HG03558 (cell line): ENCODE data around the gene NINJ1.
"Not testable (repeated sequence)": the region's sequence is repeated elsewhere in the genome, so short reads cannot be mapped to it uniquely, and the experiment has no call there.

Source experiments
- ATAC-seq: cut with Tn5 transposase; IDR thresholded peaks from one replicate; pipeline ENCODE4 v1.9.1; 2021; ENCODE audit warnings: moderate number of reproducible peaks; ENCODE audit not compliant: unreplicated experiment; ENCODE audit errors: extremely low read depth

Gene NINJ1

GRCh38 chr9:93161786-93162562 is 27.9 kb upstream of the NINJ1 start:
- ATAC-seq = no peak

GRCh38 chr9:93159601-93160471 is 25.8 kb upstream of the NINJ1 start:
- ATAC-seq = no peak

DNA sequence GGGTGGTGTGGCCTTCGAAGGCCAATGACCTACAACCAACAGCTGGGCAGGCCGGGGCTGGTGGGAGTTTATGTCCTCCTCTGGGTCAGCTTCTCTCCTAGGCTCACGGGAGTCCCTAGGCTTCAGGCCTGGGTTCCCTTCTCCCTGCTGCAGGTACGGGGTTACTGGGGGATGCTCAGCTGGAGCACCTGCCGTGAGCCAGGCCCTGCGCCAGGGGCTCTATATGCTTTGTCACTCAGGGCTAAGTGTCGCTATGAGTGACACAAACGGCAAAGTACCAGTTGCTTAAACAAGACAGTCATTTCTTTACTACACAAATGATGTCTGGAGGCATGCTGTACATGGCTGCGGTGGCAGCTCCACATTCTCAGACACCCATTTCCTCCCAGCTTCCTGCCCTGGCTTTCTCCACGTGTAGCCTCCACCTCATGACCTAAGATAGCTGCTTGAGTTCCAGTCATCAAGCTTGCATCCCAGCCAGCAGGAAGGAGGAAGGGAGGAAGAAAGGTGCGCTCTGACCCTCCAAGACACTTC is 22.5 kb upstream of the NINJ1 start:
- ATAC-seq = no peak

GRCh38 chr9:93155716-93156474 is 21.8 kb upstream of the NINJ1 start:
- no peak for ATAC-seq

DNA sequence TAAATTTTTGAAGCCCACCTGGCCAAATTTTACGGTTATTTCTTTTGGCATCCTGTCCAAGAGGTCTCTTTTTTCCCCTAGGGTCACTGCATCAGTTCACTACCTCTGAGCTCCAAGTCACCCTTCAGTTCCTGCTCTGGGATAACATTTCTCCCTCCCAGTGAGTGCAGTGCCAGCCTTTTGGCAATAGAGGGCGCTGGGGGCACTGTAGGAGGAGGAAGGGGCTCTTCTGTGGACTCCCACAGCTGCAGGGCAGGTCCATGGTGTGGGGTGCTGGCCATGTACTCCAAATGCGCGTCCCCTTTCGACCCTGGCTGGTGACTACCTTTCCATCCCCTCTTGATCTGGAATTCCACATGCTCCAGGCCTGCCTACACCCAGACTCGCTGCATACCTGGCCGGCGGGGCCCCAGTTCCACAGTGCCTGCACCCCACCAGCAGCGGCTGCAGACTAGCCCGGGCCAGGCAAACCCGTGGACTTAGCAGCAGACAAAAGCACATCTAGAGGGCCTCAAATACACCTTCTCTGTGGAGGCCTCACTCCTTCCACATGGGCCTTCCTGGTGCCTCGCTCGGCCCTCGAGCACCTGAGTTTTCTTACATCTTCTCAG is 20.3 kb upstream of the NINJ1 start:
- no peak for ATAC-seq

DNA sequence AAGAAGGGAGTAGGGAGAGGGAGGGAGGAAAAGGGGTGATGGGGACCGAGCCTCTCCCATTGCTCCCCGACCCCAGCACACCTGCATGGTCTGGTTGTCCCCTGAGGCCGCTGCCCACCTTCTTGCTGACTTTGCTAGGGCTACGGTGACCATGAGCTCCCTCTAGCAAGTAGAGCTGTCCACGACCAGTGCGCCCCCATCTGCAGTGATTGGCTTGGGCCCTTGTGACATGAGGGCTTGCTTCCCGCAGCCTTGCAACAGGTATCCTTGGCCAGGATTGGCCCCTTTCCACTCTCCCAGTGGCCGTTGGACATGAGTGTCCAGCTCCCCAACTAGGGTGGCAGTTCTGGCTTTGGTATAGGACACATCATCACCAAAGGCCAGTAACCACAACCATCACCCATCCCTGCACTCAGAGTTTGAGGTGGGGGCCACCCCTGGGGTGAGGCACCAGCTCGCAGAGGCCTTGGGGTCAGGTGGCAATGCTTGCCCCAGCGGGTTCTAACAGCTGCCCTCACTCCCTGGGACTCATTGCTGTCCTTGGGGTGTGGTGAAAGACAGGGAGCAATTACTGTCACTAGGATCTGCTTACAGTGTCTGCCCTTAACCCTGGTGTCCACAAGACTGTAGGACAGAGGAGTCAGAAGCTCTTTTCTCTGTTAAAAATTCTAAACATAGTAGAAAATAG is 17.2 kb upstream of the NINJ1 start:
- no peak for ATAC-seq

GRCh38 chr9:93149361-93149760 is 15.3 kb upstream of the NINJ1 start:
- no peak for ATAC-seq

- no peak for ATAC-seq
These were observed 14.7 kb upstream of the NINJ1 start for GRCh38 chr9:93148721-93149120.

DNA sequence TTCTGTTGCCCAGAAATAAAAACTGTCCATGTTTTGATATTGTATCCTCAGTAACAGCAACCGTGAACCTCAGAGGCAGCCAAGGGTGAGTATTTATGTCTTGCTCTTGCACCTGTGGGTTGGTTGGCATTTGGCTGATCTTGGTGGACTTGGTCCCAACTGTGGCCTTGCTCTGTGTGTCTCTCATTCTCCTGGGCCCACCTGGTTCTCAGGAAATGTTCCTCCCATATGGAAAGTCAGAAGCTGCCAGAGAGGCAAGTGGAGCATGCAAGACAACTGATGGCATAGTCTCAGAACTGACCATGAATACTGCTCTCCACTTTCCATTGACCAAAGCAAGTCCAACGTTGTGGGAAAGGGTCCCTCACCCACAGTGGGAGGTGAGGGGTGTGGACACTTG is 13.6 kb upstream of the NINJ1 start:
- no peak for ATAC-seq

GRCh38 chr9:93146696-93147095 is 12.6 kb upstream of the NINJ1 start:
- ATAC-seq = not testable (repeated sequence)

DNA sequence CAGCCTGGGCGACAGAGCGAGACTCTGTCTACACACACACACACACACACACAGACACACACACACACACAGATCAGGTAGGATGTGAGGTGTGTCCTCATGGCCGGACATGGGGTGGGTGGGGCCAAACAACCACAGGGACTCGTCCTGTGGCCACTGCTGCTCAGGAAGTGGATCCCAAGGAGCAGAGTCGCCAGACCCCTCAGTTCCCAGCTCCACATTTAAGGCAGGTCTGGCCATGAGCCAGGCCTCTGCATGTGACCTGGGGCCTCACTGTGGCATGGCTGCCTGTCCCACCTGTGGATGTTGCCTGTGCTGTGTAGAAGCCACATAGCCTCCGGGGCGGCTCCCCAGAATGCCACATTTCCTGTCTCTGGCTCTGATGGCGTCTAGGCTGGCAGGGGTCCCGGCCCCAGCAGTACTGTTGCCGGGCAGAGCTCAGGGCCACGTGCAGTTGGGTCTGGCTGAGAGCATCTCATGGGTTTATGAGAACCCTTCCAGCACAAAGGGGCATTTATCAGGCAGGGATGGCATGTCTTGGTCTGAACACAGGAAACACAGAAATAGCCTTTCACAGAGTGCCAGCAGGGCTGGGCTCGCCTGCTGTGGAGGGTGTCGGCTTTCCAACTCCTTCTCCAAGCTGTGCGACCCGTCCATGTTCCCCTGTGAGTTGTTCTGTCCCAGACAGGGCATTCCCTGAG is 9.9 kb upstream of the NINJ1 start:
- no peak for ATAC-seq

DNA sequence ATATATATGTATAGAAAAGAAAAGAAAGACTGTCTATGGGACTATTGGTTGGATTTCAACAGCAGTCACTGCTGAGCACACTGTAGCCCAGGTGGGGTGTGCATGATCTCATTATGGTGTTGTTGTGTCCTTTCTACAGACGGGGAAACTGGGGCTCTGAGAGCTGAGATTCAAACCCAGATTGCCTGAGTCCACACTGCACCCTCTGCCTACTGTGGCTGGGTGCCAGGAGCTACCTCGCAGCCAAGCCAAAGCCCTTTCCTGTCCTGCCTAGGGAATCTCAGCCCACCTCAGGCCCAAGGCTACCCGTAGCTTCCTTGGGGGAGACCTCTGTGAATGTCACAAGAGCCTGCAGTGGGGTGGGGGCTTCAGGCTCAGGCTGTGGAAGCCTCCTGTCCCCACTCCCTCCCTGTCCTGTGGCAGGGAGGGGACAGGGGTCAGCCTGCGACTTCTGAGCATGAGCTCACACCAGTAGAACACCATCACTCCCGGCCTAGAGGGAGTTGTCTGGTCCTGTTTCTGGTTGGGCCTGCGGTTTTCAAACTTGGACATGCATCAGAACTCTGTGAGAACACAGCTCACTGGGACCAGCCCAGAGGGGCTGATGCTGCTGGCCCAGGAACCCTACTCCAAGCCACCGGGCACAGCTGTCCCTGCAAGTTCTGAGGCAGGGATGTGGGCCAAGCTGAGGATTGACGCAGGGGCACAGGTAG is 7.9 kb upstream of the NINJ1 start:
- ATAC-seq = no peak

GRCh38 chr9:93139365-93140182 is 5.5 kb upstream of the NINJ1 start:
- ATAC-seq = no peak

- no peak for ATAC-seq
These were observed 4.2 kb upstream of the NINJ1 start for GRCh38 chr9:93138171-93138764.

GRCh38 chr9:93137362-93137761 is 3.3 kb upstream of the NINJ1 start:
- no peak for ATAC-seq

GRCh38 chr9:93136011-93136440 is 2.0 kb upstream of the NINJ1 start:
- ATAC-seq = no peak
